Fibroblast of the aortic adventitia (primary cell): ENCODE results near the gene DNMT3A. TPM values are rescaled to one million over a fixed set of nuclear protein-coding genes. Genes with fewer than 3 reads are reported as not detected.
A peak's percentile ranks its signal among the peaks of the same experiment; 100 is the strongest.

Experiments used
- DNase-seq: peaks from one replicate; pipeline ENCODE4 v3.0.0-alpha.2; 2010; ENCODE audit warnings: low read depth
- H3K4me3 ChIP-seq: 2 replicates; pipeline ENCODE4 v1.5.1; 2011; ENCODE audit warnings: low read depth, mild to moderate bottlenecking, control low read depth, low read length, moderate library complexity
- total RNA-seq: library from RNA; depleted of rRNA; stranded (reverse); fragments of >200 nt; gene quantifications from 2 replicates; pipeline ENCODE4 v1.2.3, GENCODE V29; 2012; ENCODE audit warnings: low replicate concordance
- TF ChIP-seq, protein P1 (sequence below): IDR thresholded peaks from 2 replicates; pipeline ENCODE4 v1.5.1; 2011; ENCODE audit warnings: mild to moderate bottlenecking, low read length, control low read depth, inconsistent platforms; ENCODE audit not compliant: insufficient read depth

The DNMT3A gene
- total RNA-seq, 1 donor: 10.8 TPM

- no peak for DNase-seq
- no peak overlapping the region for H3K4me3 ChIP-seq
- TF ChIP-seq, protein P1, sequence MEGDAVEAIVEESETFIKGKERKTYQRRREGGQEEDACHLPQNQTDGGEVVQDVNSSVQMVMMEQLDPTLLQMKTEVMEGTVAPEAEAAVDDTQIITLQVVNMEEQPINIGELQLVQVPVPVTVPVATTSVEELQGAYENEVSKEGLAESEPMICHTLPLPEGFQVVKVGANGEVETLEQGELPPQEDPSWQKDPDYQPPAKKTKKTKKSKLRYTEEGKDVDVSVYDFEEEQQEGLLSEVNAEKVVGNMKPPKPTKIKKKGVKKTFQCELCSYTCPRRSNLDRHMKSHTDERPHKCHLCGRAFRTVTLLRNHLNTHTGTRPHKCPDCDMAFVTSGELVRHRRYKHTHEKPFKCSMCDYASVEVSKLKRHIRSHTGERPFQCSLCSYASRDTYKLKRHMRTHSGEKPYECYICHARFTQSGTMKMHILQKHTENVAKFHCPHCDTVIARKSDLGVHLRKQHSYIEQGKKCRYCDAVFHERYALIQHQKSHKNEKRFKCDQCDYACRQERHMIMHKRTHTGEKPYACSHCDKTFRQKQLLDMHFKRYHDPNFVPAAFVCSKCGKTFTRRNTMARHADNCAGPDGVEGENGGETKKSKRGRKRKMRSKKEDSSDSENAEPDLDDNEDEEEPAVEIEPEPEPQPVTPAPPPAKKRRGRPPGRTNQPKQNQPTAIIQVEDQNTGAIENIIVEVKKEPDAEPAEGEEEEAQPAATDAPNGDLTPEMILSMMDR: no peak
Measured at GRCh38 chr2:25383806-25384205, 42.1 kb upstream of the DNMT3A start.

- H3K4me3 ChIP-seq: no peak overlapping the region
- TF ChIP-seq, protein P1: no peak
- no peak for DNase-seq
Measured at GRCh38 chr2:25381502-25381901, 39.8 kb upstream of the DNMT3A start.

DNA sequence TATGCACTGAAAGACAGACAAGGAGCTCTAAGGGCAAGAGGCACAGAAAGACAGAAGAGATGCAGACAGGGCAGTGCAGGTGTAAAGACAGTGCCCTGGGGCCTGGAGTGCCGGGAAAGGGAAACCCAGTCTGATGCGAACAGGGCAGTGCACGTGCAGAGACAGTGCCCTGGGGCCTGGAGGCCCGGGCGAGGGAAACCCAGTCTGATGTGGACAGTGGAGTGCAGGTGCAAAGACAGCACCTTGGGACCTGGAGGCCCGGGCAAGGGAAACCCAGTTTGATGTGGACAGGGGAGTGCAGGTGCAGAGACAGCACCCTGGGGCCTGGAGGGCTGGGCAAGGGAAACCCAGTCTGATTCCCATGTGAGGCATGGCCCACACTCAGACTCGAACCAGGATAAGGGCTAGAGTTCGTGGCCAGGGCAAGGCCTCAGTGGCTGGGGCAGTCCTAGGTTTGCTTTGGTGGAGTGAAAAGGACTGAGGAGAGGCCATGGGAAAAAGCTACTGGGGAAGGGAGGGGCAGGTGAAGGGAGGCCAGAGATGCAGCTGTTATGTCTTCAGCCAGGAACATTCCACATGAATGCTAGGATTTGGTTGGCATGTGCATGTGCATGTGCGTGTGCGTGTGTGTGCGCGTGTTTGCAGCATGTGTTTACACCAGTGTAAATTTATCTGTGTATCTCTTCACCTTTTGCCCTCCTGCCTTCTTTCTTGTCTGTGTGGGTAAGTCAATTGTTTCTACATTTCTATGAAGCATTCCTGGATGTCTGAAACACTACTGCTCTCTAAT lies 39.1 kb upstream of the DNMT3A start:
- TF ChIP-seq, protein P1: no peak
- H3K4me3 ChIP-seq: no peak overlapping the region
- peak; percentile 27 for DNase-seq

DNA sequence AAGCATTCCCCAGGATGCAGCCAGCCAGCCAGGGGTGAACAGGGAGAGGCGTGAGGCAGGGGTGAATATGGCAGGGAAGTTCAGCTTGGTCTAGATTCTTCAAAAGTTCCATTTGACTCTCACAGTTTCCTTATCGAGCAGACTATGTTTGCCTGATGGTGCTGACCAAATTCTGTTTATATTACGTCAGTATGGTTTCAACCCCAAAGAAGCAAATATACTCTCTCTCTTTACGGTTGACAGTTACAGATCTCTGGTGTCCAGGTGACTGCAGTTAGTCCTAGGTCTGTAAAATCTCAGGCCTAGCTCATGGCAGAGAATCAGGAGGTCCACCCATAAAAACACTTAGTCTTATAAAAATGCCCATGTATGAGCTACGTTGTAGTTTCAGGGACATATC lies 38.3 kb upstream of the DNMT3A start:
- no peak for DNase-seq
- TF ChIP-seq, protein P1: no peak
- H3K4me3 ChIP-seq: no peak overlapping the region

DNA sequence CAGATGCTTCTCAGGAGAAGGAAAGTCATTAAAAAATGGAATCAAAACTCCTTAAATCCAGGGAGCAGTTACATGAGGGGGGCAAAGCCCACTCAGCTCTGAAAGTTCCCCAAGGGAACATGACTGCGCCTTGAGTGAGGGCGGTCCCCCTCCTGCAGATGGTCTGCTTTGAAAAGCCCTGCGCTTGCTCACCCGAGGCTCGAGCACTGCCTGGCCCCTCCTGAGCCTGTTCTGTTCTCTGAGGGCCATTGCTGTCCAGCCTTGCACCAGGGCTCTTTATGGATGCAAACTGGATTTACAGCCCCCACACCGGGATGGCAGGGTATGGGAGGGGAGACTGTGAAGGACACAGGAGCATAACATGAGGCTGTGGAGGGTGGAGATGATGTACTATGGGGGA lies 37.8 kb upstream of the DNMT3A start:
- DNase-seq: no peak
- TF ChIP-seq, protein P1: no peak
- no peak overlapping the region for H3K4me3 ChIP-seq

GRCh38 chr2:25378731-25379490 lies 37.2 kb upstream of the DNMT3A start:
- TF ChIP-seq, protein P1: no peak
- no peak overlapping the region for H3K4me3 ChIP-seq
- no peak for DNase-seq
